ENCODE results near the gene VAC14.
A peak's percentile ranks its signal among the peaks of the same experiment; 100 is the strongest.

The VAC14 gene

GRCh38 chr16:70780546-70780945 lies 20.4 kb downstream of the VAC14 start:
- Histone ChIP-seq H3K4me1 (ENCODE audit: control insufficient read depth, insufficient read depth, low read length) (peaks cover 4% of the 10 kb centered on the region), H3K27me3 (ENCODE audit: control insufficient read depth, insufficient read depth, low read length) (no peaks in the 10 kb centered on the region), H3K4me3 (ENCODE audit: low read length) (no peak overlapping the region), H3K36me3 (ENCODE audit: control insufficient read depth, insufficient read depth, low read length) (peaks cover 27% of the 10 kb centered on the region), H3K9ac (ENCODE audit: low read length) (no peak overlapping the region), H3K27ac (ENCODE audit: low read depth, low read length) (no peak overlapping the region)

- H3K36me3 ChIP-seq (ENCODE audit: control insufficient read depth, insufficient read depth, low read length): peaks cover 23% of the 10 kb centered on the region
- H3K27ac ChIP-seq (ENCODE audit: low read depth, low read length): no peak overlapping the region
- H3K4me3 ChIP-seq (ENCODE audit: low read length): no peak overlapping the region
- no peak overlapping the region for H3K9ac ChIP-seq (ENCODE audit: low read length)
- H3K4me1 ChIP-seq (ENCODE audit: control insufficient read depth, insufficient read depth, low read length): peaks cover 4% of the 10 kb centered on the region
- no peaks in the 10 kb centered on the region for H3K27me3 ChIP-seq (ENCODE audit: control insufficient read depth, insufficient read depth, low read length)
These were observed 21.6 kb downstream of the VAC14 start for GRCh38 chr16:70779361-70779760.

- Histone ChIP-seq H3K4me3 (ENCODE audit: low read length) (no peak overlapping the region), H3K27me3 (ENCODE audit: control insufficient read depth, insufficient read depth, low read length) (no peaks in the 10 kb centered on the region), H3K27ac (ENCODE audit: low read depth, low read length) (no peak overlapping the region), H3K36me3 (ENCODE audit: control insufficient read depth, insufficient read depth, low read length) (peaks cover 23% of the 10 kb centered on the region), H3K4me1 (ENCODE audit: control insufficient read depth, insufficient read depth, low read length) (peaks cover 4% of the 10 kb centered on the region), H3K9ac (ENCODE audit: low read length) (no peak overlapping the region)
These were observed 22.1 kb downstream of the VAC14 start for GRCh38 chr16:70778901-70779309.

- Histone ChIP-seq H3K27me3 (ENCODE audit: control insufficient read depth, insufficient read depth, low read length) (no peaks in the 10 kb centered on the region), H3K9ac (ENCODE audit: low read length) (no peak overlapping the region), H3K4me1 (ENCODE audit: control insufficient read depth, insufficient read depth, low read length) (peaks cover 4% of the 10 kb centered on the region), H3K27ac (ENCODE audit: low read depth, low read length) (peak overlapping the region; percentile 52), H3K36me3 (ENCODE audit: control insufficient read depth, insufficient read depth, low read length) (peaks cover 23% of the 10 kb centered on the region), H3K4me3 (ENCODE audit: low read length) (no peak overlapping the region)
These were observed 23.0 kb downstream of the VAC14 start for GRCh38 chr16:70777973-70778406.

GRCh38 chr16:70777496-70777895 lies 23.5 kb downstream of the VAC14 start:
- Histone ChIP-seq H3K27ac (ENCODE audit: low read depth, low read length) (peak overlapping the region; percentile 52), H3K36me3 (ENCODE audit: control insufficient read depth, insufficient read depth, low read length) (peaks cover 21% of the 10 kb centered on the region)

GRCh38 chr16:70775399-70775798 lies 25.6 kb downstream of the VAC14 start:
- Histone ChIP-seq H3K4me3 (ENCODE audit: low read length) (no peak overlapping the region), H3K36me3 (ENCODE audit: control insufficient read depth, insufficient read depth, low read length) (peaks cover 12% of the 10 kb centered on the region), H3K9ac (ENCODE audit: low read length) (no peak overlapping the region), H3K4me1 (ENCODE audit: control insufficient read depth, insufficient read depth, low read length) (peaks cover 8% of the 10 kb centered on the region), H3K27ac (ENCODE audit: low read depth, low read length) (no peak overlapping the region), H3K27me3 (ENCODE audit: control insufficient read depth, insufficient read depth, low read length) (no peaks in the 10 kb centered on the region)

More at GRCh38 chr16:70777496-70777895, 23.5 kb downstream of the VAC14 start:
- H3K27me3 ChIP-seq (ENCODE audit: control insufficient read depth, insufficient read depth, low read length): no peaks in the 10 kb centered on the region
- no peak overlapping the region for H3K4me3 ChIP-seq (ENCODE audit: low read length)
- H3K4me1 ChIP-seq (ENCODE audit: control insufficient read depth, insufficient read depth, low read length): peaks cover 4% of the 10 kb centered on the region
- H3K9ac ChIP-seq (ENCODE audit: low read length): no peak overlapping the region

GRCh38 chr16:70774261-70774660 lies 26.7 kb downstream of the VAC14 start:
- Histone ChIP-seq H3K4me3 (ENCODE audit: low read length) (no peak overlapping the region), H3K36me3 (ENCODE audit: control insufficient read depth, insufficient read depth, low read length) (peaks cover 10% of the 10 kb centered on the region), H3K4me1 (ENCODE audit: control insufficient read depth, insufficient read depth, low read length) (peaks cover 8% of the 10 kb centered on the region), H3K27ac (ENCODE audit: low read depth, low read length) (no peak overlapping the region), H3K9ac (ENCODE audit: low read length) (no peak overlapping the region), H3K27me3 (ENCODE audit: control insufficient read depth, insufficient read depth, low read length) (no peaks in the 10 kb centered on the region)

GRCh38 chr16:70772493-70772892 lies 28.5 kb downstream of the VAC14 start:
- Histone ChIP-seq H3K27me3 (ENCODE audit: control insufficient read depth, insufficient read depth, low read length) (no peaks in the 10 kb centered on the region), H3K4me3 (ENCODE audit: low read length) (no peak overlapping the region), H3K4me1 (ENCODE audit: control insufficient read depth, insufficient read depth, low read length) (peaks cover 4% of the 10 kb centered on the region), H3K9ac (ENCODE audit: low read length) (no peak overlapping the region), H3K36me3 (ENCODE audit: control insufficient read depth, insufficient read depth, low read length) (peaks cover 4% of the 10 kb centered on the region), H3K27ac (ENCODE audit: low read depth, low read length) (no peak overlapping the region)

- Histone ChIP-seq H3K4me1 (ENCODE audit: control insufficient read depth, insufficient read depth, low read length) (peaks cover 4% of the 10 kb centered on the region), H3K9ac (ENCODE audit: low read length) (no peak overlapping the region), H3K27ac (ENCODE audit: low read depth, low read length) (no peak overlapping the region)
These were observed 30.1 kb downstream of the VAC14 start for GRCh38 chr16:70770626-70771552.

GRCh38 chr16:70770291-70770625 lies 30.7 kb downstream of the VAC14 start:
- no peaks in the 10 kb centered on the region for H3K27me3 ChIP-seq (ENCODE audit: control insufficient read depth, insufficient read depth, low read length)
- H3K36me3 ChIP-seq (ENCODE audit: control insufficient read depth, insufficient read depth, low read length): peaks cover 2% of the 10 kb centered on the region
- H3K4me1 ChIP-seq (ENCODE audit: control insufficient read depth, insufficient read depth, low read length): peaks cover 4% of the 10 kb centered on the region
- no peak overlapping the region for H3K9ac ChIP-seq (ENCODE audit: low read length)
- H3K27ac ChIP-seq (ENCODE audit: low read depth, low read length): no peak overlapping the region
- no peak overlapping the region for H3K4me3 ChIP-seq (ENCODE audit: low read length)

More at GRCh38 chr16:70770626-70771552, 30.1 kb downstream of the VAC14 start:
- H3K36me3 ChIP-seq (ENCODE audit: control insufficient read depth, insufficient read depth, low read length): peaks cover 2% of the 10 kb centered on the region
- H3K4me3 ChIP-seq (ENCODE audit: low read length): no peak overlapping the region
- no peaks in the 10 kb centered on the region for H3K27me3 ChIP-seq (ENCODE audit: control insufficient read depth, insufficient read depth, low read length)

GRCh38 chr16:70769761-70770160 lies 31.2 kb downstream of the VAC14 start:
- peaks cover 4% of the 10 kb centered on the region for H3K4me1 ChIP-seq (ENCODE audit: control insufficient read depth, insufficient read depth, low read length)
- peaks cover 2% of the 10 kb centered on the region for H3K36me3 ChIP-seq (ENCODE audit: control insufficient read depth, insufficient read depth, low read length)
- no peak overlapping the region for H3K9ac ChIP-seq (ENCODE audit: low read length)
- no peak overlapping the region for H3K27ac ChIP-seq (ENCODE audit: low read depth, low read length)
- H3K27me3 ChIP-seq (ENCODE audit: control insufficient read depth, insufficient read depth, low read length): no peaks in the 10 kb centered on the region
- H3K4me3 ChIP-seq (ENCODE audit: low read length): no peak overlapping the region

GRCh38 chr16:70769131-70769530 lies 31.8 kb downstream of the VAC14 start:
- Histone ChIP-seq H3K36me3 (ENCODE audit: control insufficient read depth, insufficient read depth, low read length) (peaks cover 3% of the 10 kb centered on the region), H3K4me1 (ENCODE audit: control insufficient read depth, insufficient read depth, low read length) (peaks cover 4% of the 10 kb centered on the region), H3K9ac (ENCODE audit: low read length) (no peak overlapping the region), H3K4me3 (ENCODE audit: low read length) (no peak overlapping the region), H3K27ac (ENCODE audit: low read depth, low read length) (no peak overlapping the region), H3K27me3 (ENCODE audit: control insufficient read depth, insufficient read depth, low read length) (no peaks in the 10 kb centered on the region)

GRCh38 chr16:70768203-70768580 lies 32.8 kb downstream of the VAC14 start:
- H3K36me3 ChIP-seq (ENCODE audit: control insufficient read depth, insufficient read depth, low read length): peaks cover 4% of the 10 kb centered on the region
- H3K27me3 ChIP-seq (ENCODE audit: control insufficient read depth, insufficient read depth, low read length): no peaks in the 10 kb centered on the region
- H3K4me1 ChIP-seq (ENCODE audit: control insufficient read depth, insufficient read depth, low read length): peaks cover 4% of the 10 kb centered on the region
- H3K4me3 ChIP-seq (ENCODE audit: low read length): no peak overlapping the region
- no peak overlapping the region for H3K27ac ChIP-seq (ENCODE audit: low read depth, low read length)
- H3K9ac ChIP-seq (ENCODE audit: low read length): no peak overlapping the region

Measured in rectal smooth muscle tissue (tissue), 1 donor.